MM.1S (cell line): ENCODE data around the gene FAIM2.

Experiments
- CTCF ChIP-seq: fragments of 300-600 bp; sonication (generic); IDR thresholded peaks from 2 replicates; pipeline ENCODE4 v1.5.1; 2016; ENCODE audit warnings: antibody characterized with exemption, low read length, mixed read lengths
- EZH2 ChIP-seq: fragments of 300-600 bp; sonication (generic); optimal IDR thresholded peaks from 2 replicates; pipeline ENCODE3; 2017; ENCODE audit warnings: low read depth, mild to moderate bottlenecking, antibody characterized with exemption, low read length, mixed read lengths

GRCh38 chr12:49907352-49907751, 3.7 kb upstream of the FAIM2 start:
- TF ChIP-seq CTCF (no peak), EZH2 (no peak)
